ENCODE data around the gene ACTL6B.

Gene ACTL6B

DNA sequence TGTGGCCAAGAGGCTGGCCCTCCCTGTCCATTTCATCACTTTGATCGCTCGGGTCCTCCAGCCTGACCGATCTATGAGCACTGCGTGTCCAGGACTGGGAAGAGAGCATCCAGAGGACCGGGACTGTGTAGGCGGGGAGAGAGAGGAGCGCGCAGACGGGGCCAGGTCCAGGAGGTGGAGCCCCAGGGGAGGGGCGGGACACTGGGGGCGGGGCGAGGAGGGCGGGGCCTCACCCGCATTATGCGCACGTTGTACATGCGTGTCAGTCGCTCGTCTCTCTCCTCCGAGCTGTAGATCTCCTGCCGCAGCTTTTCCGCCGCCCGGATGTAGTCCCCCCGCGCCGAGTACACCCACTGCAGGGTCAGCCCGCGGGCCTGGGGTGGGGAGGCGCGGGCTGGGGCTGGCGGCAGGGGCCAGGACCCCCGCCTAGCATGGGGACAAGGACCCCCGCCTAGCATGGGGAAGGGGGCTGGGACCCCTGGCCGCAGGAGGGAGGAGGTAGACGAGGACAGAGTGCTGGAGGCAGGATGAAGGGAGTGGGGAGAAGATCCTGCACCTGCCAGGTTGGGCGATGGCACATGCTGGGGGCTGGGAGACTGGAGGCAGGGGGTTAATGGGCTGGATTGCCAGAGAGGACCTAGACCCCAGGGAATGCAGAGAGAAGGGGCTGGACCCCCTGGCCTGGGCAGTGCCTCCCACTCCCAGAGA, 29.6 kb downstream of the ACTL6B start:
- DNase-seq: peak; percentile 93

- DNase-seq: no peak
Measured at GRCh38 chr7:100626055-100626454, 30.2 kb downstream of the ACTL6B start.

- no peak for DNase-seq
Measured at GRCh38 chr7:100623951-100624824, 32.1 kb downstream of the ACTL6B start.

DNA sequence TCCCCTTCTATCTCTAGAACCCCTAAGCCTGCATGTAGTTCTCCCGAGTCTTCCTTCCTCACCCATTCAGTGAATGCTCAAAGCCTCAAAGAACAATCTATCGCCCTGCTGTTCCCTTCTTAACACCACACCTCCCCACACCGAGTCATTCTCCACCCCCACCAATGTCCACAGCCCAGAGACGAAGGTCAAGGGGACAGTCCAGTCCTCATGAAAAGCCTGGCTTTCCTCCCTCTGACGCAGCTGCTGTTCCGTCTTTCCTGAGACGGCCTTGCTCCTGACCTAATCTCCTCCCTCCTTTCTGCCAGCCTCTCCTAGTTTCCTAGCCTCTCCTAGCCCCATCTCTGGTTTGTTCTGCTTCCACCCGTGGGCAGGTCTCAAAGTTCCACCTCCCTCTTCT, 34.7 kb downstream of the ACTL6B start:
- no peak for DNase-seq

DNA sequence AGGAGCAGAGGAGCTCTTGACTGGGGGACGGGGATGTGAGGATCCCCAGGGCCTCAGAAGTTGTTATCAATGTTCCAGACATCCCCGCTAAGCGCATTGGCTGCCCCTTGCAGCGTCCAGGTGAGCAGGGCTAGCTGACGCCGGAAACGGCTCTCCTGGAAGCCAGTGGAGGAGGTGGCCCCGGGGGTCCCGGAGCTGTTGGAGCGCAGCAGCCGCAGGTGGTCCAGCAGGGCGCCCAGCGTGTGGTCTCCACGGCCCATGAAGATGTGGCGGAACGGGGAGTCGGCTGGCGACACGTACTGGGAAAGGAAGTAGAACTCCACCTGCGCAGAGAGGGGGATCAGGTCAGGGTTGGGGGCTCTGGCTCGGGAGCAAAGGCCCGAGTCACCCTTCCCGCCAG, 35.4 kb downstream of the ACTL6B start:
- no peak for DNase-seq

GRCh38 chr7:100620239-100620638, 36.0 kb downstream of the ACTL6B start:
- no peak for DNase-seq

- DNase-seq: no peak
Measured at GRCh38 chr7:100614308-100614861, 41.9 kb downstream of the ACTL6B start.

- peak; percentile 32 for DNase-seq
Measured at GRCh38 chr7:100613412-100614175, 42.7 kb downstream of the ACTL6B start.

GRCh38 chr7:100612730-100613390, 43.4 kb downstream of the ACTL6B start:
- DNase-seq: no peak

GRCh38 chr7:100611983-100612729, 44.1 kb downstream of the ACTL6B start, which contains the start of gene MOSPD3:
Gene MOSPD3, plus strand, starts transcription at chr7:100612540. Its CDS starts 252 bp downstream, at chr7:100612792.
- DNase-seq: peak; percentile 99

DNA sequence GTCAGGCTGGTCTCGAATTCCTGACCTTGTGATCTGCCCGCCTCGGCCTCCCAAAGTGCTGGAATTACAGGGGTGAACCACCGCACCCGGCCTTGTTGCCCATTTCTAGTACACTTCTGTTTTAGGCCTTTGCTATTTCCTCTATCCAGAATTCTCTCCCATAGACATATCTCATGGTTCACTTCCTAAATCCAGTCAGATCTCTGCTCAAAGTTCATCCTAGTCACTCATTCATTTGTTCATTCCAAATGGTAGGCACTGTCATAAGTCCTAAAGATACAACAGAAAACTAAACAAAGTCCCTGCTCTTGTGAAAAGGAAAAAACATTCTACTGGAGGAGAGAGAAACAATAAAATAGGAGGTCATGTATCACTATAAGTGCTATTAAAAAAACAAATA, 46.3 kb downstream of the ACTL6B start:
- DNase-seq: no peak

GRCh38 chr7:100607111-100607510, 49.1 kb downstream of the ACTL6B start:
- no peak for DNase-seq

GRCh38 chr7:100606313-100606712, 49.9 kb downstream of the ACTL6B start:
- DNase-seq: no peak

DNA sequence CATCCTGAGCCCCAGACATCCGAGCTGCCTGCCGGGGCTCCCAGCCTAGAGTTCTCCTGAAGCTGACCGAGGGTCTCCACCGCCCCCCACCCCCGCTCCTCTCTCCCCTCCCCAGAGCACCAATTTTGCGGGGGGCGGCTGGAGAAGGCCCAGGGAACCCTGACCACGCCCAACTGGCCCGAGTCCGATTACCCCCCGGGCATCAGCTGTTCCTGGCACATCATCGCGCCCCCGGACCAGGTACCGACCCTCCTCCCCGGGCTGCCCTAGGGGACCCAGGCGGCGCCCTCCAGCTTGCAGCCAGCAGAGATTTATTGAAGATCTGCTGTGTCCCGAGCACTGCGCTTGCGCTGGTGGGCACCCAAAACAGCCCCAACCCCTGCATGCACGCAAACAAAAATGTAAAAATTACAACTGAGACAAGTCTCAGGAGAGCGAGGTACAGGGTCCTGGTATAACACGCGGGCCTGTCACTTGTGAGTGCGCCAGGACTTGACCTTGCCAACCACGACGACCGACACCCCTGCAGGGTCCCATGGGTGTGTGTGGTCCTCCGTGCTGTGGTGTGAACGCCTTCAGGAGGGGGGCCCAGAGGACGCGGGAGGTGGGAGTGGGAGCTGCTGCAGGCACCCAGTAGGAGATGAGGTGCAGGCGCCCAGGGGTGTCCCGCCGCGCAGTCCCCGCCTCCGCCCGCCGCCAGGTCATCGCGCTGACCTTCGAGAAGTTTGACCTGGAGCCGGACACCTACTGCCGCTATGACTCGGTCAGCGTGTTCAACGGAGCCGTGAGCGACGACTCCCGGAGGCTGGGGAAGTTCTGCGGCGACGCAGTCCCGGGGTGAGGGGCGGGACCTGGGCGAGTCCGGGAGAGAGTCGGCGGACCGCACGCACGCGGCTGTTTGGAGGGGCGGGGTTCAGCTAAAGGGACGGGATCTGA, 51.0 kb downstream of the ACTL6B start:
- no peak for DNase-seq

DNA sequence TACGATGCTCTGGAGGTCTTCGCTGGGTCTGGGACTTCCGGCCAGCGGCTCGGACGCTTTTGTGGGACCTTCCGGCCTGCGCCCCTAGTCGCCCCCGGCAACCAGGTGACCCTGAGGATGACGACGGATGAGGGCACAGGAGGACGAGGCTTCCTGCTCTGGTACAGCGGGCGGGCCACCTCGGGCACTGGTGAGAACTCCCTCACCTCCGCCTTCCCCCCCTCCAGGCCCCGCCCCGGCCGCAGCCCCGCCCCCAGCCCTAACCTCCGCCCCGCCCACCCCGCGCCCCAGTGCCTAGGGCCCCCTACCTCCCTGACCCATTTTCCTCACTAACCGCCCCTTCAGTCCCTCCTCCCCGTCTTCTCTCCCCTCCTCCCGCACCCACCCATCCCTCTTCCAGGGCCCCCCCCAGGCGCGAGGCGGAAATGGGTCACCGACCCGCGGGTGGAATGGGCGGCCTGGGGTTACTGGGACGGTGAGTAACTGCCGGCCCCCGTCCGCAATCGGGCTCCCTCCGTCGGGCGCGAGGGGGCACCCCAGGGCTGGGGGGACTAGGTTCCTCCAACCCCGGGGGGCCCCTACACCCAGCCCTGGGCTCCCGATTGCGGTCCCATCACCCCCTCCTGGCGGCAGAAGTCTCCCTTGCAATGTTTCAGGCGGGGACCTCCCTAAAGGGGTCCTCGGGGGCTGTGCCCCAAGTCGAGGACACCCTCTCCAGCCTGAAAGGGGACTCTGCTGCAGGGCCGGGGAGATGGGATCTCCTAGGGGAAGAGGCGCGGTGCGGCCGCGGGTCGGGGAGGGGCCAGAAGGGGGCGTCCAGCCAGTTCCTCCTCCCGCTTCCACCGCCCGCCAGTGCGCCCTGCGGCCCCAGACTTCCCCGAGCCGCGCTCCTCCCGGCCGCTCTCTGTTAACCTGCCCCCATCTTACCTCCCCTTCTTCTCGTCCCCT, 51.9 kb downstream of the ACTL6B start:
- DNase-seq: peak; percentile 65

DNA sequence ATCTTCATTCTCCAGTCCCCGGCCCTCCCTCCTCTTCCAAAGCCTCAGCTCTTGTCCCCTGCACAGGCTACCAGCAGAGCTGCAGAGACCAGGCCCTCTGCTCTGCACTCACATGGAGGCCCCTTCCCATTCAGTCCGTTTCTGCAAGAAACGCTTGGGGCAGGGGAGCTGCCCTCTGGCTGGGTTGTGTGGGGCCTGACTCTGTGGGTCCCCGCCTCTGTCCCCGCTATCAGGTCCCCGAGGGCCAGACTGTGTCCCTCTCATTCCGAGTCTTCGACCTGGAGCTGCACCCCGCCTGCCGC, 52.6 kb downstream of the ACTL6B start:
- no peak for DNase-seq

DNA sequence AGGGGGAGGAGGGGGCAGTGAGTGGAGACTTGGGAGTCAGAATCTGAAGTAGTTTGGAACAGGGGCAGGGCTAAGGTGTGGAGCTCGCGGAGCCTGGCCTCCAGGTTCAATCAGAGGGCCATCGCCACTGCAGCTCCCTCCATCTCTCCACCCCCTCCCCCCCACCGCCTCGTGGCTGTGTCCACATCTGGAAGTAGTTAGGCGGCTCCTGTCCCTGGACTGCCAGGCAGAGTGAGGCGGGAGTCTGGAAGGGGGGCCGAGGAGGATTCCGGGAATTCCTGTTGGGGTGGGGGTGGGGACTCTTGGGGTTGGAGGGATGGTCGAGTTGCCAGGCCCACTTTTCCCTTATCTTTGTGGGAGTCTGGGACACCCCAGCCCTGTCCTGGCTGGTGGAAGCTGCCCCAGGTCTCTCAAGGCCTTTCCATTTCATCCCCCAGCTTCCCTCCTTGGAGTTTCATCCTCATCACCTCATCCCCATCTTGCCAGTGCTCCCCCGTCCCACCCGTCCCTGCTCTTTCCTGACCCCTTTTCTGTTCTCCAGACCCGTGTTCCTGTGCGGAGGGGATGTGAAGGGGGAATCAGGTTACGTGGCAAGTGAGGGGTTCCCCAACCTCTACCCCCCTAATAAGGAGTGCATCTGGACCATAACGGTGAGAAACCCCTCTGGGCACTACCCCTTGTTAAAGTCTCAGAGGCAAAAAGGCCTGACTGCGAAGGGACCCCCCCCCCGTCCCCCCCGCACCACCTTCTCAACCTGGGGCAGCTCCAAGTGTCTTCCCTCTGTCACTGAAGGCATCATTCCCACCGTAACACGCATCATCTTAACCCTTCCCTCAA, 53.1 kb downstream of the ACTL6B start:
- no peak for DNase-seq

DNA sequence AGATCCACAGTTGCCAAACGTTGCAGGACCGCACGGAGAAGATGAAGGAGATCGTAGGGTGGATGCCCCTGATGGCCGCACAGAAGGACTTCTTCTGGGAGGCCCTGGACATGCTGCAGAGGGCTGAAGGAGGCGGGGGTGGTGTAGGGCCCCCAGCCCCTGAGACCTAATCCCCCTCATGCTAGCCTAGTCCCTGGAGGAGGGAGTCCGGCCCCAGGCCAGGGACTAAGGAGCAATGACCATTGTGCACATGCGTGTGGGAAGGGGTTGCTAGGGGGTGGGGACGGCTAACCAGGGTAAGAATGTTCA, 55.6 kb downstream of the ACTL6B start:
- no peak for DNase-seq
